NCI-H510A (cell line): Measurements from ENCODE around the gene FAM83F.
"Not testable (repeated sequence)": the region's sequence is repeated elsewhere in the genome, so short reads cannot be mapped to it uniquely, and the experiment has no call there.

Experiments
- DNase-seq: peaks from one replicate; lab custom pipeline; 2025; lab: John Stamatoyannopoulos, UW

Gene FAM83F

GRCh38 chr22:39965748-39966147, 29.0 kb upstream of the FAM83F start:
- DNase-seq = no peak

GRCh38 chr22:39966470-39966869, 28.3 kb upstream of the FAM83F start:
- DNase-seq = no peak

GRCh38 chr22:39967103-39967829, 27.5 kb upstream of the FAM83F start:
- no peak for DNase-seq

- DNase-seq = no peak
Measured at GRCh38 chr22:39967996-39968972, 26.5 kb upstream of the FAM83F start.

- no peak for DNase-seq
Measured at GRCh38 chr22:39970742-39971141, 24.0 kb upstream of the FAM83F start.

GRCh38 chr22:39972641-39973040, 22.1 kb upstream of the FAM83F start:
- DNase-seq = no peak

GRCh38 chr22:39973656-39974055, 21.1 kb upstream of the FAM83F start:
- no peak for DNase-seq

- no peak for DNase-seq
Measured at GRCh38 chr22:39974065-39974464, 20.7 kb upstream of the FAM83F start.

GRCh38 chr22:39979048-39979447, 15.7 kb upstream of the FAM83F start:
- no peak for DNase-seq

- DNase-seq = no peak
Measured at GRCh38 chr22:39979458-39979857, 15.3 kb upstream of the FAM83F start.

- DNase-seq = no peak
Measured at GRCh38 chr22:39980596-39980995, 14.2 kb upstream of the FAM83F start.

- no peak for DNase-seq
Measured at GRCh38 chr22:39983346-39983745, 11.4 kb upstream of the FAM83F start.

GRCh38 chr22:39984006-39984405, 10.7 kb upstream of the FAM83F start:
- DNase-seq = no peak

GRCh38 chr22:39984746-39985145, 10.0 kb upstream of the FAM83F start:
- no peak for DNase-seq

GRCh38 chr22:39985383-39986035, 9.2 kb upstream of the FAM83F start:
- no peak for DNase-seq

GRCh38 chr22:39988386-39989114, 6.2 kb upstream of the FAM83F start:
- DNase-seq = no peak

- no peak for DNase-seq
Measured at GRCh38 chr22:39989633-39990032, 5.1 kb upstream of the FAM83F start.

GRCh38 chr22:39990686-39991085, 4.1 kb upstream of the FAM83F start:
- no peak for DNase-seq

- no peak for DNase-seq
Measured at GRCh38 chr22:39991159-39991860, 3.4 kb upstream of the FAM83F start.

GRCh38 chr22:39992088-39992826, 2.5 kb upstream of the FAM83F start:
- no peak for DNase-seq

GRCh38 chr22:39992894-39993293, 1.9 kb upstream of the FAM83F start:
- DNase-seq = not testable (repeated sequence)
